Suppressor macrophage (primary cell): ENCODE data around the gene SFPQ.
A peak's percentile ranks its signal among the peaks of the same experiment; 100 is the strongest.
"Not testable (repeated sequence)": the region's sequence is repeated elsewhere in the genome, so short reads cannot be mapped to it uniquely, and the experiment has no call there.

Source experiments
- DNase-seq, 4 experiments: peaks; one replicate each; pipeline ENCODE4 v3.0.0-alpha.2; 2020 to 2022
- total RNA-seq, 17 experiments: gene quantifications; one replicate each; lab custom pipeline; 2026; ENCODE audit warnings: mixed read lengths in 6 of 17, inconsistent platforms in 3 of 17; lab: John Stamatoyannopoulos, UW

Gene SFPQ
- total RNA-seq, result 183 to 334 (median 262) reads per million in 17 experiments

GRCh38 chr1:35192853-35193664 lies at the start of gene SFPQ:
Gene SFPQ, minus strand, starts transcription at chr1:35193145. Its CDS starts 96 bp downstream, at chr1:35193049.
- DNase-seq, result peak; percentile 96 to 98 (median 98)

DNA sequence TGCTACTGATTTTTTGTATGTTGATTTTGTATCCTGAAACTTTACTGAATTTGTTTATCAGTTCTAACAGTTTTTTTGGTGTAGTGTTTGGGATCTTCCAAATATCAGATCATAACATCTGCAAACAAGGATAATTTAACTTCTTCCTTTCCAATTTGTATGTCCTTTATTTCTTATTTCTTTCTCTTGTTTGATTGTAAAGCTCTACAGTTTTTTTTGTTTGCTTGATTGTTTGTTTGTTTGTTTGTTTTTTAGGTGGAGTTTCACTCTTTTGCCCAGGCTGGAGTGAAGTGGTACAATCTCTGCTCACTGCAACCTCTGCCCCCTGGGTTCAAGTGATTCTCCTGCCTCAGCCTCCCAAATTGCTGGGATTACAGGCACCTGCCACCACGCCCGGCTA lies 43.8 kb upstream of the SFPQ start:
- DNase-seq, result not testable (repeated sequence)

DNA sequence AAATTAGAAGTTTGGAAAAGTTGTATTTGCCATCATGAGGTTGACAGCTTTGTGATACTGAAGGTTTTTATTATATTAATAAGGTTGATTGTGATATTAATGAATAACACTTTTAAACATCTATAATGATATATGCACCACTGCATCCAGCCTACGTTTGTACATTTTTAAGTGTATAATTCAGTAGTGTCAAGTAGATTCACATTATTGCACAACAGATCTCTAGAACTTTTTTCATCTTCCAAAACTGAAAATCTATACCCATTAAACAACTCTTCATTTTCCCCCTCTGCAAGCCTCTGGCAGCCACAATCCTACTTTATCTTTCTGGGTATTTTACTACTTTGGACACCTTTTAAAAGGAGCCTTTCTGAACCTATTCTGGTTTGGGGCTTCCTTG lies 38.3 kb upstream of the SFPQ start:
- no peak for DNase-seq

GRCh38 chr1:35229587-35230360 lies 36.8 kb upstream of the SFPQ start:
- DNase-seq, result no peak

GRCh38 chr1:35226546-35226945 lies 33.6 kb upstream of the SFPQ start:
- DNase-seq, result no peak

- no peak for DNase-seq
Observed at GRCh38 chr1:35223084-35223630, 30.2 kb upstream of the SFPQ start.

- no peak for DNase-seq
Observed at GRCh38 chr1:35222322-35223083, 29.6 kb upstream of the SFPQ start.

DNA sequence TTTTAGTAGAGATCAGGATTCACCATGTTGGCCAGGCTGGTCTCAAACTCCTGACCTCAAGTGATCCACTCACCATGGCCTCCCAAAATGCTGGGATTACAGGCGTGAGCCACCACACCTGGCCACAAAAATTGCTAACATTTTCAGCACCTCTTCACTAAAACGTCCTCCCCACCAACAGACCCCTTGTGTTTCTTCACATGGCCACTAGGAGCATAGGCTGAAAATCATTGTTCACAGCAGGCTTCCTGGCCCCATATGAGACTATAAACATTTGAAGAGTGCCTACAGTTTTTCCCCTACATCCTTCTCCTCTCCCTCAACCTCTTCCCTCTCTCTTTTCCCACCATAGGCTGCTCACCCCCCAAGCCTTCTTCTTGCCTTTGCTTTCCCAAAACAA lies 28.0 kb upstream of the SFPQ start:
- peak in 3 of 4 experiments; percentile 7 to 23 (median 15) for DNase-seq

- no peak for DNase-seq
Observed at GRCh38 chr1:35215346-35215745, 22.4 kb upstream of the SFPQ start.

- no peak for DNase-seq
Observed at GRCh38 chr1:35211120-35211414, 18.1 kb upstream of the SFPQ start.

GRCh38 chr1:35210321-35211119 lies 17.6 kb upstream of the SFPQ start:
- DNase-seq, result no peak

DNA sequence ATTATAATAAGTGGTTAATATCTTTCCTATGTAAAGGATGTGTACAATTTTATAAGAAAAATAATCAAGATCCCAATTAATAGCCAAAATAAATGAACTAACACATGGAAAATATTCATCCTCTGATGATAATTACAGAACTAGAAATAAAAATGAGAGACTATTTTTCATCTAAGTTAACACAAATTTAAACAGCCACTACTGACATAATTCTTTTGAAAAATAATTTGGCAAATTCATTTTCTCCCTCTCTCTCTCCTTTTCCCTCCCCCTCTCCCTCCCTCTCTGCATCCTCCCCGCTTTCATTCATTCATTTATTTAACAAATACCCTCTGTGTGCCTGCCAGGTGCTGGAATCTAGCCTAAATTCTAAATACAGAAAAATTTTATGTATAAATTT lies 10.3 kb upstream of the SFPQ start:
- no peak for DNase-seq

- DNase-seq, result peak; percentile 85 to 90 (median 86)
Observed at GRCh38 chr1:35202048-35202719, 9.2 kb upstream of the SFPQ start.

DNA sequence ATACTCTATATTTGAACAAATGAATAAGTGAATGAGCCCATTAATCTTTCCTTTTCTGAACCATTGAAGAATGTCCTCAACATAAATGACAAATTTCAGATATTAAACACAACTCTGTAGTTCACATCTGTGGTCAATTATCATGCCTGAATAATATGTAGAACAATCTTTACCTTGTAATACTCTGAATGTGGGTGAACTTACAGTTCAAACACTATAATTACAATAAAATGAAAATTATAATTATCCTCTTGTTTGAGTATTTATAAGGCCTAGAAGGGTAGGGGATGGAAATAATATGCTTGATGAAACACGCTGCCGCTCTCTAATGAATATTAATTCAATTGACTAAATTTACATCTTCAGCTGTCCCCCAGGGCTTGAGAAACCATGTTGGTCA lies 8.7 kb upstream of the SFPQ start:
- no peak for DNase-seq

GRCh38 chr1:35192056-35192852 lies 691 bp downstream of the SFPQ start:
- peak; percentile 93 to 97 (median 95) for DNase-seq

- peak in 1 of 4 experiments; percentile 15 for DNase-seq
Observed at GRCh38 chr1:35191429-35192055, 1.4 kb downstream of the SFPQ start.

DNA sequence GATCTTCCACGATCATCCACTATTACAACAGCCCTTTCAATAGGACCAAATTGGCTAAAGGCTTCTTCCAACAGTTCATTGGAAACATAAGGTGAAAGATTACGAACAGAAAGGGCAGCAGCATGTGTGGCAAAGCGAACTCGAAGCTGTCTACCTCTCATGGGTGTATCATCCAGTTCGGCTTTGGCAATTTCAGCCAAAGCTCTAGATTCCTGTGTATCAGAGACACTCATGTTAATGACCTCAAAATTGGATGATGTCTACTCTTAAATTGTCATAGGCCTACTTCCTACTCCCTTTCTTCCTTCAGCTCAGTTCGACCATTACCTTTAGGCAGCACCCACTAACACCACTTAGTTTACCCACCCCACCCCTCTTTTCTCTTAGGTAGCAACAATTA lies 2.2 kb downstream of the SFPQ start:
- peak in 2 of 4 experiments; percentile 20 to 22 for DNase-seq

GRCh38 chr1:35188578-35189392 lies 4.2 kb downstream of the SFPQ start:
- DNase-seq, result no peak

DNA sequence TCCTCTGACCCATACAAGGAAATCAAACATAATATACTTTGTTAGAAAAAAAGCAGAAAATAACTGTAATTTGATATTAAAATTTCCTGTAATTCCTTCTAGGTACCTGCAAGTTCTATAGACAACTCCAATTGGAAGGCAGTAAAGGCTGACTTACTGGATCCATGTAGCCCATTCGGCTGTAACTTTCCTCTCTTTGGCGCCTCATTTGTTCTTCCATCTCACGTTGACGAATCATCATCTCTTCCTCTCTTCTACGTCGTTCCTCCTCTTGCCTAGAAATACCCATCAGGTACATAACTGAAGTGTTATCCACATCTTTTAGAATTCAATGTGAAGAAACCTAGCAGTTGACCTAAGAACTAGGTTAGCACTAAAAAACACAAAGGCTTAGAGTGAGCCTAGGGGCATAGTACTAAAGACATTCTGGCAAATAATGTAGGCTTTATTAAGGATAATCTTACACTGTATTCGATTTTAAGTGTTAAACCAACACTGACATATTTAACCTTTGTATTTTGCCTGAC lies 5.1 kb downstream of the SFPQ start:
- DNase-seq, result no peak
